ENCODE measurements around the gene ABCA8.

Gene ABCA8

GRCh38 chr17:68853036-68853435 is 102.2 kb downstream of the ABCA8 start:
- TF ChIP-seq CTCF (IDR thresholded peaks at IDR 0.05; ENCODE audit: control insufficient read depth, extremely low read depth, insufficient read depth): no peak
- no peak overlapping the region for H3K4me3 ChIP-seq (ENCODE audit: low read depth, low read length)
- DNase-seq (ENCODE audit: low read depth): no peak

GRCh38 chr17:68851890-68852289 is 103.3 kb downstream of the ABCA8 start:
- TF ChIP-seq CTCF (IDR thresholded peaks at IDR 0.05; ENCODE audit: control insufficient read depth, extremely low read depth, insufficient read depth): no peak
- H3K4me3 ChIP-seq (ENCODE audit: low read depth, low read length): no peak overlapping the region
- no peak for DNase-seq (ENCODE audit: low read depth)

GRCh38 chr17:68850749-68851510 is 104.3 kb downstream of the ABCA8 start:
- no peak for DNase-seq (ENCODE audit: low read depth)
- no peak overlapping the region for H3K4me3 ChIP-seq (ENCODE audit: low read depth, low read length)
- TF ChIP-seq CTCF (IDR thresholded peaks at IDR 0.05; ENCODE audit: control insufficient read depth, extremely low read depth, insufficient read depth): no peak

- no peak for TF ChIP-seq CTCF (IDR thresholded peaks at IDR 0.05; ENCODE audit: control insufficient read depth, extremely low read depth, insufficient read depth)
- no peak for DNase-seq (ENCODE audit: low read depth)
- H3K4me3 ChIP-seq (ENCODE audit: low read depth, low read length): no peak overlapping the region
Observed at GRCh38 chr17:68849673-68850610, 105.2 kb downstream of the ABCA8 start.

GRCh38 chr17:68847711-68848110 is 107.5 kb downstream of the ABCA8 start:
- no peak for DNase-seq (ENCODE audit: low read depth)
- no peak for TF ChIP-seq CTCF (IDR thresholded peaks at IDR 0.05; ENCODE audit: control insufficient read depth, extremely low read depth, insufficient read depth)
- no peak overlapping the region for H3K4me3 ChIP-seq (ENCODE audit: low read depth, low read length)

- no peak overlapping the region for H3K4me3 ChIP-seq (ENCODE audit: low read depth, low read length)
- TF ChIP-seq CTCF (IDR thresholded peaks at IDR 0.05; ENCODE audit: control insufficient read depth, extremely low read depth, insufficient read depth): no peak
- DNase-seq (ENCODE audit: low read depth): no peak
Observed at GRCh38 chr17:68843522-68843921, 111.7 kb downstream of the ABCA8 start.
